ENCODE data around the gene ERP27. TPM values are rescaled to one million over a fixed set of nuclear protein-coding genes. Genes with fewer than 3 reads are reported as not detected.

Gene ERP27
- total and polyA plus RNA-seq, 10 donors, result 1.3 to 6.4 (median 3.8) TPM

DNA sequence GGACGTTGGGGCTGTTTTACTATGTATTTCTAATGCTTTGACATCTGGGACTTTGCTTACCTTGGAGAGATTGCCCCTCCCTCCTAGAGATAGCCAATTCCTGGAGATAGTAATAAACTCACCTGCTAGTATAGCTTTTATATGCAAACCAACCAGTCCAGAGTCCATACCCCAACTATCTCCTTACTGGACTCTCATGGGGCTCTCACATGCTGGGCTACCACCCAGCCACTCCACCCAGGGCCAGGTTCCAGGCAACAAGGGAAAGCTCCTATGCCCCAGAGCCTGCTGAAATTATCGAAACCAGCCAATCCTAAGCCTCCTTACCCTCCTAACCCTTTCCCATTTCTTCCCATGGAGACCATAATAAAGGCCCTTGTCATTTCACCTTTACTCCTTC lies 27.2 kb downstream of the ERP27 start:
- intact Hi-C loops (cut with DNase I; ENCODE audit: low total_unique reads), result no loop called here
- H3K9me3 ChIP-seq, result peaks cover 0 to 4% (median 0%) of the 10 kb centered on the region in 8 donors
- TF ChIP-seq, protein P1, sequence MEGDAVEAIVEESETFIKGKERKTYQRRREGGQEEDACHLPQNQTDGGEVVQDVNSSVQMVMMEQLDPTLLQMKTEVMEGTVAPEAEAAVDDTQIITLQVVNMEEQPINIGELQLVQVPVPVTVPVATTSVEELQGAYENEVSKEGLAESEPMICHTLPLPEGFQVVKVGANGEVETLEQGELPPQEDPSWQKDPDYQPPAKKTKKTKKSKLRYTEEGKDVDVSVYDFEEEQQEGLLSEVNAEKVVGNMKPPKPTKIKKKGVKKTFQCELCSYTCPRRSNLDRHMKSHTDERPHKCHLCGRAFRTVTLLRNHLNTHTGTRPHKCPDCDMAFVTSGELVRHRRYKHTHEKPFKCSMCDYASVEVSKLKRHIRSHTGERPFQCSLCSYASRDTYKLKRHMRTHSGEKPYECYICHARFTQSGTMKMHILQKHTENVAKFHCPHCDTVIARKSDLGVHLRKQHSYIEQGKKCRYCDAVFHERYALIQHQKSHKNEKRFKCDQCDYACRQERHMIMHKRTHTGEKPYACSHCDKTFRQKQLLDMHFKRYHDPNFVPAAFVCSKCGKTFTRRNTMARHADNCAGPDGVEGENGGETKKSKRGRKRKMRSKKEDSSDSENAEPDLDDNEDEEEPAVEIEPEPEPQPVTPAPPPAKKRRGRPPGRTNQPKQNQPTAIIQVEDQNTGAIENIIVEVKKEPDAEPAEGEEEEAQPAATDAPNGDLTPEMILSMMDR (IDR thresholded peaks at IDR 0.05 in 8 of 11, conservative IDR thresholded peaks at IDR 0.05 in 3 of 11), result no peak
- TF ChIP-seq POLR2AphosphoS5 (IDR thresholded peaks at IDR 0.05), result no peak
- TF ChIP-seq POLR2A (IDR thresholded peaks at IDR 0.05), result no peak

DNA sequence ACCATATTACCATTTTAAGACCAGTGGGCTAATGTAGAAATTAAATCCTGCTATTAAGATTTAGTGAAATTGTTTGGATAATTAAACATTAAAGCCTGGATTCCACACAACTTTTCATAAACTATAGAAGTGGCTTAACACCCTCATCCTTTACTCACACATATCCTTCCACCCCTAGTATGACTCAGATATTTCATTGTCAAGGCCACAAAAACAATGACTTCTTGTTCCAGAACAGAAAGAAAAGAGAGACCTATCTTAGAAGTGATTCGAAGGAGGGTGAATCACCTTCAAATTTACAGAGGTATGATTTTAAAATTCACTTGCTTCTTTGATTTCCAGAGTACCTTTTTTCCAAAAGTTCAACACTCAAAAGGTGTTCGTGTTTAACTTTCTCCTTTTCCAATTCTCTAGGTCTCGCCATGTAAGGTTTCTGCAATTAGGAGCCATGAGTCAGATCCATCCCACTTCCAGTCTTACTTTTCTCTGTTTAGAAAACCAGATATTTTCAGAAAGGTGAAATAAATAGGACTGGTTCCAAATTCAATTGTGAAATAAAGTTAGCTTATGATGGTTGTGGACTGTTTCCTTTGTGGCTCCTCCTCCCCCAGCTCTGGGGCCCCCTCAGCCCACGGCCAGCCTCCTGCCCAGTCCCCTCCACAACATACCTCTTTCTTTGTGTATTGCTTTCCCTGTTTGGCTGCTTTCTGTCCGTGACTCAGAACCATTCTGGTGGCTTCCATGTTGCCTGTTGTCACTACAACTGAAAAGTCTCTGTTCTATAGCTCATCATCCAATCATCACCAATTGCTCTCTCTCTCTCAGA lies 28.0 kb downstream of the ERP27 start:
- Histone ChIP-seq H3K36me3 (peaks cover 0 to 42% (median 18%) of the 10 kb centered on the region in 6 donors), H3K4me3 (no peak overlapping the region), H3K4me1 (peaks cover 0 to 4% (median under 1%) of the 10 kb centered on the region in 6 donors), H3K27ac (no peak overlapping the region), H3K9me3 (peaks cover 0 to 4% (median 0%) of the 10 kb centered on the region in 8 donors), H3K27me3 (replicated peaks in 1 of 7) (no peaks in the 10 kb centered on the region)
- DNase-seq, result no peak
- intact Hi-C loops (cut with DNase I; ENCODE audit: low total_unique reads), result no loop called here
- WGBS, 5 donors, result 75 to 86% (median 83%) methylated on average over 5 of the region's 5 CpGs
- TF ChIP-seq, protein P1 (IDR thresholded peaks at IDR 0.05 in 8 of 11, conservative IDR thresholded peaks at IDR 0.05 in 3 of 11), result no peak

More for the DNA sequence above, 27.2 kb downstream of the ERP27 start:
- no peaks in the 10 kb centered on the region for H3K27me3 ChIP-seq (replicated peaks in 1 of 7)
- peaks cover 0 to 51% (median 22%) of the 10 kb centered on the region in 6 donors for H3K36me3 ChIP-seq
- H3K27ac ChIP-seq, result no peak overlapping the region
- WGBS, 5 donors, result 44 to 90% (median 63%) methylated on average over 2 of the region's 2 CpGs
- H3K4me3 ChIP-seq, result no peak overlapping the region
- no peak for DNase-seq
- H3K4me1 ChIP-seq, result no peaks in the 10 kb centered on the region

DNA sequence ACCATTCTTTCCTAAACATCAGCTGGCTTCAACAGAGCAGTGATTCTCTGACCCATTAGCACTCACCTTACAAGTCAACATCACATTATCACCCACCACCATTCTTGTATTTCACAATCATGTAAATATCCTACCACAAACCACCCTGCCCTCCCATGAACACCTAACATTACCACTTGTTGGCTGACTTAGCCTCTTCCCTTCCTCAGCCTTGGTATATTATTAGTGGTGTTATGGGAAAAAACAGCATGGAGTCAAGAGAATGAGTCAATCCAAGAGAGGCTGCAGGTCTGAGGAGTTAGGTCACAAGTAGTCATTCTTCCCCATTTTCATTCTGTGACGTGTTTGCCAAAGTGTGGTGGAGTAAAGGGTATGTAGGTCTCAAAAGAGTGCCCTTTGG lies 30.4 kb downstream of the ERP27 start:
- Histone ChIP-seq H3K27ac (no peak overlapping the region), H3K27me3 (replicated peaks in 1 of 7) (no peaks in the 10 kb centered on the region), H3K4me1 (peaks cover 0 to 12% (median 2%) of the 10 kb centered on the region in 6 donors), H3K4me3 (no peak overlapping the region), H3K9me3 (peaks cover 0 to 4% (median 0%) of the 10 kb centered on the region in 8 donors), H3K36me3 (peaks cover 0 to 19% (median 0%) of the 10 kb centered on the region in 6 donors)
- TF ChIP-seq POLR2A (IDR thresholded peaks at IDR 0.05), result no peak
- TF ChIP-seq, protein P1 (IDR thresholded peaks at IDR 0.05 in 8 of 11, conservative IDR thresholded peaks at IDR 0.05 in 3 of 11), result no peak
- no peak for TF ChIP-seq POLR2AphosphoS5 (IDR thresholded peaks at IDR 0.05)
- intact Hi-C loops (cut with DNase I; ENCODE audit: low total_unique reads), result no loop called here
- DNase-seq, result no peak
- 77 to 89% (median 82%) methylated on average over 1 of the region's 1 CpG for WGBS, 5 donors

DNA sequence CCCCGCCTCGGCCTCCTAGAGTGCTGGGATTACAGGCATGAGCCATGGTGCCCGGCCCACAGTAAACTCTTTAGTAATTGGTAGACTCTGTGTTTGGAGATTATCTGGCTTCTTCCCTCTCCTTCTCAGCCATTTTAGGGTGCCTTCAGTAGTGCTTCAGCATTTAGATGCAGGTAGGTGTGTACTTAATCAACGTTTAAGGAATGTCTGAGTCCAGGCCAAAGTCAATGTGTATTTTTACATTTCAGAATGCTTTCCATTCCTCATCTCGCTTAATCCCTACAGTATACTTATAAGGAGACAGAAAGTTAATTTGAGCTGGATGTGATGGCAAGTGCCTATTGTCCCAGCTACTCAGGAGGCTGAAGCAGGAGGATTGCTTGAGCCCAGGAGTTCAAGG lies 32.2 kb downstream of the ERP27 start:
- no peak for DNase-seq
- Histone ChIP-seq H3K27ac (no peak overlapping the region), H3K27me3 (replicated peaks in 1 of 7) (no peaks in the 10 kb centered on the region), H3K36me3 (peaks cover 0 to 11% (median 0%) of the 10 kb centered on the region in 6 donors), H3K4me1 (peaks cover 0 to 12% (median 2%) of the 10 kb centered on the region in 6 donors), H3K4me3 (no peak overlapping the region), H3K9me3 (peaks cover 0 to under 1% (median 0%) of the 10 kb centered on the region in 8 donors)
- WGBS, 5 donors, result 94 to 99% (median 96%) methylated on average over 5 of the region's 5 CpGs
- TF ChIP-seq, protein P1 (IDR thresholded peaks at IDR 0.05 in 8 of 11, conservative IDR thresholded peaks at IDR 0.05 in 3 of 11), result no peak
- TF ChIP-seq POLR2A (IDR thresholded peaks at IDR 0.05), result no peak
- no peak for TF ChIP-seq POLR2AphosphoS5 (IDR thresholded peaks at IDR 0.05)
- intact Hi-C loops (cut with DNase I; ENCODE audit: low total_unique reads), result no loop called here
